Measurements from ENCODE around the gene ADARB2. TPM values are rescaled to one million over a fixed set of nuclear protein-coding genes. Genes with fewer than 3 reads are reported as not detected.

The ADARB2 gene
- total and polyA plus RNA-seq, 2 experiments from 2014 or later = 2.0 to 5.0 TPM

GRCh38 chr10:1166828-1167275 is 570.5 kb downstream of the ADARB2 start (continued):
- TF ChIP-seq CTCF (conservative IDR thresholded peaks at IDR 0.05; ENCODE audit: low read depth in 2 of 2) (no peak), EZH2 (IDR thresholded peaks at IDR 0.05; ENCODE audit: low read depth, unreplicated experiment) (no peak), POLR2AphosphoS5 (IDR thresholded peaks at IDR 0.05; ENCODE audit: low read depth) (no peak), JUNB (IDR thresholded peaks at IDR 0.05; ENCODE audit: unreplicated experiment) (no peak), CREB1 (CRISPR knock-in tag; IDR thresholded peaks at IDR 0.05; ENCODE audit: low read depth) (no peak)
- TF ChIP-seq, protein P1, sequence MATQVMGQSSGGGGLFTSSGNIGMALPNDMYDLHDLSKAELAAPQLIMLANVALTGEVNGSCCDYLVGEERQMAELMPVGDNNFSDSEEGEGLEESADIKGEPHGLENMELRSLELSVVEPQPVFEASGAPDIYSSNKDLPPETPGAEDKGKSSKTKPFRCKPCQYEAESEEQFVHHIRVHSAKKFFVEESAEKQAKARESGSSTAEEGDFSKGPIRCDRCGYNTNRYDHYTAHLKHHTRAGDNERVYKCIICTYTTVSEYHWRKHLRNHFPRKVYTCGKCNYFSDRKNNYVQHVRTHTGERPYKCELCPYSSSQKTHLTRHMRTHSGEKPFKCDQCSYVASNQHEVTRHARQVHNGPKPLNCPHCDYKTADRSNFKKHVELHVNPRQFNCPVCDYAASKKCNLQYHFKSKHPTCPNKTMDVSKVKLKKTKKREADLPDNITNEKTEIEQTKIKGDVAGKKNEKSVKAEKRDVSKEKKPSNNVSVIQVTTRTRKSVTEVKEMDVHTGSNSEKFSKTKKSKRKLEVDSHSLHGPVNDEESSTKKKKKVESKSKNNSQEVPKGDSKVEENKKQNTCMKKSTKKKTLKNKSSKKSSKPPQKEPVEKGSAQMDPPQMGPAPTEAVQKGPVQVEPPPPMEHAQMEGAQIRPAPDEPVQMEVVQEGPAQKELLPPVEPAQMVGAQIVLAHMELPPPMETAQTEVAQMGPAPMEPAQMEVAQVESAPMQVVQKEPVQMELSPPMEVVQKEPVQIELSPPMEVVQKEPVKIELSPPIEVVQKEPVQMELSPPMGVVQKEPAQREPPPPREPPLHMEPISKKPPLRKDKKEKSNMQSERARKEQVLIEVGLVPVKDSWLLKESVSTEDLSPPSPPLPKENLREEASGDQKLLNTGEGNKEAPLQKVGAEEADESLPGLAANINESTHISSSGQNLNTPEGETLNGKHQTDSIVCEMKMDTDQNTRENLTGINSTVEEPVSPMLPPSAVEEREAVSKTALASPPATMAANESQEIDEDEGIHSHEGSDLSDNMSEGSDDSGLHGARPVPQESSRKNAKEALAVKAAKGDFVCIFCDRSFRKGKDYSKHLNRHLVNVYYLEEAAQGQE (IDR thresholded peaks at IDR 0.05; ENCODE audit: unreplicated experiment) = no peak

DNA sequence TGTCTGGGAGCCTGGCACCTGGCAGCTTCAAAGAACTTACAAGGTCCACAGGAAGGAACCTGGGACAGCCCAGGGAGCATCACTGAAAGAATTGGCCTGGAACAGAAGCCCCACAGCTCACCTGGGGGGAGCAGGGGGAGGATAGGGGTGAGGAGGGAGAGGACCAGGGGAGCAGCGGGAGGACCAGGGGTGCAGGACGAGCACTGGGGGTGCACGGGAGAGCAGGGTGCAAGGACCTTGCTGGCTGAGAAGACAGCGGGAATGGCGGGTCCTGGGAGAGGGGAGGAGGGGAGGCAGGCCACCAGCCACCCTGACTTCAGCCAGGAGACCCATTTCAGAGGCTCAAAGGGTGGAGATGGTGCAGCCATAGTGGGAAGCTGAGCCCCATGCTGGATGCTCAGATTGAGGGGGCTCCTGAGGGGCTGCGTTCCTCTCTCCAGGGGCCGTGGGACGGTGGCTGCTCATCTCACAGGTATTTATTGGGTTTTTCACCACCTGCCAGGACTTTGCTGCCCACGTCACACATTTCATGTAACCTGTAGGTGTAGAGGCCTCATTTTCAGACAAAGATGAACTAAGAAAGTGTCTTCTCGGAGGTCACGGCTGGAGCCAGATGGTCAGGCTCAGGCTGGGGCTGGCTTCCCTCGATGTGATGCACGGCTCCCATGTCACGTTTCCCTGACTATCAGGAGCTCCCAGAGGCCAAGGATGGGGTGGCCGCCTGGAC is 571.1 kb downstream of the ADARB2 start:
- H3K79me2 ChIP-seq (replicated peaks; ENCODE audit: insufficient read depth) = no peaks in the 10 kb centered on the region
- H3K27ac Mint-ChIP-seq = no peak overlapping the region
- H3K36me3 ChIP-seq (ENCODE audit: insufficient read depth) = no peaks in the 10 kb centered on the region
- H3K9me2 ChIP-seq (ENCODE audit: insufficient read depth) = peaks cover 5% of the 10 kb centered on the region; the same call in 1 of the 2 replicates
- no peaks in the 10 kb centered on the region for H4K20me1 ChIP-seq (replicated peaks; ENCODE audit: insufficient read depth)
- no peak overlapping the region for H3K4me2 ChIP-seq
- no peak overlapping the region for H3K4me3 Mint-ChIP-seq
- no peaks in the 10 kb centered on the region for H3K36me3 Mint-ChIP-seq (ENCODE audit: low read depth)
- H3K4me1 Mint-ChIP-seq = no peaks in the 10 kb centered on the region; the same call in 1 of the 3 replicates
- no peak overlapping the region for H3K4me3 ChIP-seq
- peaks cover 16% of the 10 kb centered on the region for H3K27me3 Mint-ChIP-seq (ENCODE audit: insufficient read depth, low read depth, poor library complexity)
- no peak for TF ChIP-seq ZNF331 (CRISPR knock-in tag; IDR thresholded peaks at IDR 0.05; ENCODE audit: low read depth)
- no peak for TF ChIP-seq STAT1 (IDR thresholded peaks at IDR 0.05; ENCODE audit: unreplicated experiment)
- no peak for TF ChIP-seq POLR2AphosphoS5 (IDR thresholded peaks at IDR 0.05; ENCODE audit: low read depth)
- TF ChIP-seq JUNB (IDR thresholded peaks at IDR 0.05; ENCODE audit: unreplicated experiment) = no peak
- no peaks in the 10 kb centered on the region; the same call in 1 of the 2 replicates for H3F3A ChIP-seq (replicated peaks; ENCODE audit: low read depth)
- H3K27ac ChIP-seq (ENCODE audit: low read depth) = no peak overlapping the region
- H2AFZ ChIP-seq = no peak overlapping the region
- DNase-seq (ENCODE audit: low spot score) (no peak), ATAC-seq (no peak)
- no peaks in the 10 kb centered on the region for H3K4me1 ChIP-seq (ENCODE audit: insufficient read depth)
- no peaks in the 10 kb centered on the region for H3K27me3 ChIP-seq (ENCODE audit: insufficient read depth)
- no peaks in the 10 kb centered on the region for H3K9me3 Mint-ChIP-seq
